ENCODE data around the gene SCUBE1.
A peak's percentile ranks its signal among the peaks of the same experiment; 100 is the strongest.
"Not testable (repeated sequence)": the region's sequence is repeated elsewhere in the genome, so short reads cannot be mapped to it uniquely, and the experiment has no call there.

SCUBE1 gene

DNA sequence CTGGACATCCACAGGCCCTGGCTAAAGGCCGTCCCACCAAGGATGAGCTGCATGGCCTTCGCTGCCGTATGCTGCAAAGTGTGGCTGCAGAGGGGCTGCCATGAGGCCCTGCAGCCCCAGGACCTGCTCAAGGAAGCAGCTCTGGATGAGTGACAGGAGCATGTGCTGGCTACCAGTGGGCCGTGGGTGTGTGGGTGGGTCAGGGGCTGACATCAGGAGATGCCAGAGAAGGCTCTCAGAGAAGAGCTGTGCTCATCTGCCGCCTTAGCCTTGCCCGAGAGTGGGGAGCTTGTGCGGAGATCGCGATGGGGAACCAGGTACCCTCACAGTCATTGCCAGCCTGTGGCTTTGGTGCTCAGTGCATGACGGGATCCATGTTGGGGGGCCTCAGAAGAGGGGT, 41.3 kb downstream of the SCUBE1 start:
- DNase-seq (ENCODE audit: low spot score), result no peak

DNA sequence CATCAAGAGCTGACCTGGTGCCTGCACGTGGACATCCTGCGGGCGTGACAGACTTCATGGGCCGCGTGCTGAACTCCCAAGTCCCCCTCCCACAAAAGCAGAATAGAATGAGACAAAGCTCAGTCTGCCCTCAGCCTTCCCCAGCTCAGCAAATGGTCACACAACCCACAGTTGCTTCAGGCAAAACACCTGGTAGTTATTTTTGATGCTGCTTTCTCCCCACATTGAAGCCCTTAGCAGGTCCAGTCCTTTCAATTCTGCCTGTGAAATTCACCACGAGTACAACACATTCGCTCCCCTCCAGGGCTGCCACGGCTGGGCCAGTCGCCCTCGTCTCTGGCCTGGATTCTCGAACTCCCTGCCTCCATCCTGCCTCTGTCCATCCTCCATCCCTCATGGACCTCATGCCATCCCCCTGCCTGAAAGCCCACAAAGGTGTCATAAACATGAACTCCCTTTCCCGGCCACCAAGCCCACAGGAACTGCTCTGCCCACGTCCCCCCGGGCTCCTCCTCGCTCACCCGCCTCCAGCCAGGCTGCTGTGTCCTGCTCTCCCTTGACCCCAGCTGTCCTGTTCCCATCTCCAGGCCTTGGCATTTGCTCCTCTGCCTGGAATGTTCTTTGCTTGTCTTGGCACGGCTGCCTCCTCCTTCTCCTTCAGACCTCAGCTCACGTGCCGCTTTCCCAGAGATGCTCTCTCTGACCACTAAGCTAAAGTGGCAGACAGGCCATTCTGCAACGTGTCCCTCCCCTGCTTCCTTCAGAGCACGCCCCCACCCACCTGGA, 42.1 kb downstream of the SCUBE1 start:
- DNase-seq (ENCODE audit: low spot score), result no peak

DNA sequence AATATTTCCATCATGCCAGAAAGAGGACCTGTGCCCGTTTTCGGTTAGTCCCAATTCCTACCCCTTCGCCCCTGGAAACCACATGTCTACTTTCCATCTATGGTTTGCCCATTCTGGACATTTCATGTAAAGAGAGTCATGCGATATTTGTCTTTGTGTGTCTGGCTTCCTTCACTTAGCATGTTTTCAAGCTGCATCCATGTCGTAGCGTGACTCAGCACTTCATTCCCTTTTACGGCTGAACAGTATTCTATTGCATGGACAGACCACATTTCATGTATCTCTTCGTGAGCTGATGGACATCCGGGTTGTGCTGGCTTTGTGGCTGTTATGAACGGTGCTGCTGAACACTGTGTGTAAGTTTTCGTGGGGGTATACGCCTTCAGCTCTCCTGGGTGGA, 43.4 kb downstream of the SCUBE1 start:
- DNase-seq (ENCODE audit: low spot score), result no peak

DNA sequence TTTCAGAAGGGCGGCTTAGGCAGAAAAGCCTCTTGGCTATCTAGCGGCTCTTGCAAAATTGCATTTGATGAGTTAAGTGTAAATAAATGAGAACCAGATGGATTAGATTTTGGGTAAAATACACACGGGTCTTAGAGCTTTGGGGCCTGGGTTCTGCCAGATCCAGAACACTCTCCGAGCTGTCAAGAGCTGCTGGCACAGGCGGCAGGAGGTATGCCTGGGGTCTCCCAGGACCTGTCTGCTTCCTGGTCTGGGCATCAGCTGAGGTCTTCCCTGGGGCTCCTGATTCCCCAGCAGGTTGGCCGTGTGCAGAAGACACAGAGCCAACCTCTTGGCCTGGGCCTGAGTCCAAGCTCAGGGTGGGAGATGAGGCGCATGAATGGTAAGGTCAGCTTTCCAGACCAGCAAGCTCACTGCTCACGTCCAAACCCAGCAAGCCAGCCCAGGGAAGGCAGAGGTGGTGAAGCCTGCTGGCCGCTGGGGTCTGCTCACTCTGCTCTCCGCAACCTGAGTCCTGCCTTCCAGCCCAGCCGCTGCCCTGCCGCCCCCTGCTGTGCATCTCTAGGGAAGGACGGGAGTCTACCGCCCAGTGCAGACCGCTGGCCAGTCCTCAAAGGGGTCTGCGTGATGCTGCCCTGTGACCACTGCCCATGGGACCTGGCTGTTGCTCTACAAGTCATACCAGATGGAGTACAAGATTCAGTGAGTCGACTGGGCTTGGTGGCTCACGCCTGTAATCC, 44.9 kb downstream of the SCUBE1 start:
- no peak for DNase-seq (ENCODE audit: low spot score)

DNA sequence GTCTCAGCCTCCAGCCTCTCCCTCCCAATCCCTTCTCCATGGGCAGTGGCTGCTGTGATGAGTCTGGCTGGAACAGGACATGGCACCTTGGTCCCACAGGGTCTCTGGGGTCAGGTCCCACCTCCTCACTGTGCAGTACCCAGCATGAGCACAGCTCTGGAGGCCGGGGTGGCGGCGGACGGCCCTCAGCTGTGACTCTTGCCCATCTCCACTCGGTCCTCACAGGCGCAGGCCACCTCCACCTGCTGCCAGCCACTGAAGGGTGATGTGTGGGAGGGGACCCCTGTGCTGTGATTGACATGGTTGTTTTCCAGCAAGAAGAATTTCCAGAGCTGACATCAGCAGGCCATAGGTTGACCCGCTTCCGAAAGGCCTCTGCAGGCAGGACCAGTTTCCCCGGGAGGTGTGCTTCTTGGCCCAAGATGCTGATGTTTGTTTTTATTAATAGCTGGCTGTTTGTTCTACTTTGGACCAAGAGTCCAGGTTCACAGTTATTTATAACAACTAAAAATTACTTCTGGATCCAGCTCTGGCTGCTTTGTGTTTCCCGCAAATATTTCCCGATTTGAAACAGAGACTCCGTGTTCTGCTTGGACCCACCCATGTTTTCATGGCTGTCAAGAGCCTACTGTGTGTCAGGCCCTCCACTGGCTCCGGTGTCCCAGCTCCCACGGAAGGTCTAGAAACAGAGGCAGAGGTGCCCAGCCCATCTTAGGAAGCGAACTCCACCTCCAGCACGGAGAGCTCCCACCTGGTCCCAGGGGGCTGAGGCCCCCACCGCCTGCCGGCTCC, 45.7 kb downstream of the SCUBE1 start:
- DNase-seq (ENCODE audit: low spot score), result no peak

DNA sequence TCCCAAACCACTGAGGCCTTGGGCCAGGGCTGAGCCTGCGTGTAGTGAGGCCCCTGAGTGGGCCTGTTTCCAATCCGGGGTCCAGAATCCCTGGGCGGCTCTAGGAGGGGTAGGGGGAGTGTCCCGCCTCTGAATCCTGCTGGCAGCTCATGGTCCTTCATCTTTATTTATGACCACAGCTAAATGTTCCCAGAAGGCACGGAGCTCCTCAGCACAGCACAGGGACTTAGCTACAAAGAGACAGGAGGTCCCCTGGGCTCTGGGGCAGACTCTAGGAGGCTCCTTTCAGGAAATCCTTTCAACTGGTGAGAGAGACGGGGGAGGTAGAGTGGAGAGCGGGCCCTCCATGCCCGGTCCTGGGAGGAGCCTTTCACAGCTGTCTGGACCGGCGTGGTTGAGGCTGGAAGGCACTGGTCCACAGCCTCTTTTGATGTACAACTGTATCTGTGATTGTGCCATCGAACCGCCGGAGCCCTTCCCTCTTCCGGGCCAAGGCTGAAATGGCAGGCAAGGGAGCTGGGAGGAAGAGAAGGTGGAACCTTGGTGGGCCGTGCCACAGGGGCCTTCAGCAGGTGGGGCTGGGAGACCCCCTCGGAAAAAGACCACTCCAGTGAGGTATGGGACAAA, 46.8 kb downstream of the SCUBE1 start:
- no peak for DNase-seq (ENCODE audit: low spot score)

DNA sequence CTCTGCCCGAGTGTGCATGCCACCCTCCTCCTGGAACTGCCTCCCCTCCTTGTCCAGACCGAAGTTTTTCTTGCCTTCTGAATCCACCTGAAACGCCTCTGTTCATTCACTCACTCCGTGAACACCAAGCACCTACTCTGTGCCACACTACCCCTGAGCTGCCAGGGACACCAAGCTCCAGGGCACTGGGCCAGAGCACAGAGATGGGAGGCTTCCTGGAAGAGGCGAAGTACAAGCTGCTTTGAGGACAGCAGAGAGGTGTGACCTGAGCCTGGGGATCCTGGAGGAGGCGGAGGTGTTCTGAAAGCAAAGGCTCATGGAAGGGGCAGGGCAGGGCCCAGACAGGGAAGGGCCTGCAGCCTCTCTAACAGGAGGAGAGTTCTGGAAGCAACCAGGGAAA, 47.5 kb downstream of the SCUBE1 start:
- DNase-seq (ENCODE audit: low spot score), result no peak

DNA sequence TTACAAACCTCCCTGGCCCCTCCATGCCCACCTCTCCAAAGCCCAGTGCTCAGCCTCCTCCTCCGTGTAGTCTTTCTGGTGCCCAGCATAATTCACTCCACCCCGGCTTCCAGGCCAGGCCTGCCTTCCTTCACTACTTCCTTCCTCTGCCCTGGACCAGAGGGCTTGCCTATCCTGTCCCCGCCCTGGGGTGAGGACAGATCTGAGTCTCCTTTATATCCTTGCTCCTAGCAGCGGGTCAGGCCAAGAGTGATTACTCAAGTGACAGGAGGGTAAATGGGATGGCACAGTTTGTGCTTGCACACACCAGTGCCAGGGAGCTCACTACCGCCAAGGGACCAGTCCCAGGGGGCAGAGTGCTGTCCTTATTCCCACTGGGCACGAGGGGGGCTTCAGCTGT, 48.0 kb downstream of the SCUBE1 start:
- no peak for DNase-seq (ENCODE audit: low spot score)

DNA sequence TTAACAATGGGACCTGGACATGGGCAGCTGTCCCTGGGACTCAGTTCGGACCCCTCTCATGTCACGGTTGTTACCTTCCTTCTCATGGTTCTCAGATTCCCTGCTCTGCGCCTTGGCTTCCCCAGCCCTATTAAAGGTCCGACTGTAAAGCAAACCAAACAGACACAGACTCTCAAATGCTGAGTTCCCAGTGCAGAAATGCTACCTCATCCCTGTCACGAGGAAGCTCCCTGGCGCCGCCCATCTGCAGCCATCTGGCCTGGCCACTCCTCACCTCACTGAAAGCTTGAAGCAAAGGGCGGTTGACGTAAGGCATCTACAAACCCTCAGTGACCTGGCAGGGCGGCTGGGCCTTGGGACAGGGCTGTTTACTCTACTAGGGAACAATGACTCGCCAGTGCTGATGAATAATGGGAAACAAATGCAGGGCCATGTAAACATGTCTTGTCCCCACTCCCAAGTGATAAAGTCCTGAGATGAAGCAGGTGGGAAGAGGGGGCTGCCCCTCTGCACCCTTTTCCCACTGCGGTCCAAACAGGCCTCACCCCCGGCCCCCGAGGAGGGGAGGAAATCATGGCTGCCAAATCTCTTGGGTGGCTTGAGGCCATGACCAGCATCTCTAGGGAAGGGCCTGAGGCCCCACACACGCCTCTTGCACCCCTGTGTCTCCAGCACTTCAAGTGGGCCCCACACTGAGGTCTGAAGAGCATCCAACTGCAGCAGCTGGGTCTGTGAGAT, 49.3 kb downstream of the SCUBE1 start:
- DNase-seq (ENCODE audit: low spot score), result no peak

DNA sequence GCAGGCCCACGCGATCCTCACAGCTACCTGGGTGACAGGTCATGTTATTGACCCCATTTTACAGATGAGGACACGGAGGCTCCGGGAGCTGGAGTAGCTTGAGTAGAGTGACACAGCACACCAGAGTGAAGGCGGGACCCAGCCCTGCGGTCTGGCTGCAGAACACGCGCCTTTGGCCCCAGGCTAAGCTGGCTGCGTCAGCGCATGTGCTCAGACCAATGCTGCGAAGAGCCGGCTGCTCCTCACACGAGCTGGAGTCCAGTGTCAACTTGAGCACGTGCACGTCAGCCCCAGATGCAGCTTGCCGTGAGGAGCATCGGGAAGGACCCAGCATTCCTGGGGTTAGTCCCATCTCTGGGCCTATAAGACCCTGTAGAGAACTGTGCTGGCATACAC, 49.9 kb downstream of the SCUBE1 start:
- DNase-seq (ENCODE audit: low spot score), result no peak

DNA sequence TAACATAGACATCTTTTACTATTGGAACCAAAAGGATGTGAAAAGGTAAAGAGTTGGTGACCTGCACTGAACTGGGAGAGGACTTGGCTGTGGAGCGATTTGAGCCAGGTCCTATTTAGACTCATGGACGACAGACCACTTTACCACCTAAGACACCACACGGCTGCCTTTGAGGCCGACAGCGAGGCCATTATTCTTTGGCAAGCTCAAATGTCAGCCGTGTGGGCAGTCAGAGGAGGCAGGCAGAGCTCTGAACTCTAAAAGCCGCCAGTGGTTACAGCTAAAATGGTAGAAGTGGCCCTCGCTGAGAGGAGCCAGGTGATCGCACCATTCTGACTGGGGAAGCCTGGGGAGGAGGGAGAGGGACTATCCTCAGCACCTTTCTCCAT, 50.5 kb downstream of the SCUBE1 start:
- peak; percentile 27 for DNase-seq (ENCODE audit: low spot score)

DNA sequence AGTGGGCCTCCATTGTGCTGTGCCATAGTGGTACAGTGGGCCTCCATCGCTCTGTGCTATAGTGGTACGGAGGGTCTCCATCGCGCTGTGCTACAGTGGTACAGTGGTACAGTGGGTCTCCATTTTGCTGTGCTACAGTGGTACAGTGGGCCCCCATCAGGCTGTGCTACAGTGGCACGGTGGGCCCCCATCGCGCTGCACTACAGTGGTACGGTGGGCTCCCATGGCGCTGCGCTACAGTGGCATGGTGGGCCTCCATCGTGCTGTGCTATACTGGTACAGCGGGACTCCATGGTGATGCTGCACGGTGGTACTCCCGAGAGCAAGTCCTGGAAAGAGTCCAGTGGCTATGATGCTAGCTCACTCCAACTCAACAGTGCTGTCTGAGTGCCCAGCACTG, 51.8 kb downstream of the SCUBE1 start:
- DNase-seq (ENCODE audit: low spot score), result no peak

DNA sequence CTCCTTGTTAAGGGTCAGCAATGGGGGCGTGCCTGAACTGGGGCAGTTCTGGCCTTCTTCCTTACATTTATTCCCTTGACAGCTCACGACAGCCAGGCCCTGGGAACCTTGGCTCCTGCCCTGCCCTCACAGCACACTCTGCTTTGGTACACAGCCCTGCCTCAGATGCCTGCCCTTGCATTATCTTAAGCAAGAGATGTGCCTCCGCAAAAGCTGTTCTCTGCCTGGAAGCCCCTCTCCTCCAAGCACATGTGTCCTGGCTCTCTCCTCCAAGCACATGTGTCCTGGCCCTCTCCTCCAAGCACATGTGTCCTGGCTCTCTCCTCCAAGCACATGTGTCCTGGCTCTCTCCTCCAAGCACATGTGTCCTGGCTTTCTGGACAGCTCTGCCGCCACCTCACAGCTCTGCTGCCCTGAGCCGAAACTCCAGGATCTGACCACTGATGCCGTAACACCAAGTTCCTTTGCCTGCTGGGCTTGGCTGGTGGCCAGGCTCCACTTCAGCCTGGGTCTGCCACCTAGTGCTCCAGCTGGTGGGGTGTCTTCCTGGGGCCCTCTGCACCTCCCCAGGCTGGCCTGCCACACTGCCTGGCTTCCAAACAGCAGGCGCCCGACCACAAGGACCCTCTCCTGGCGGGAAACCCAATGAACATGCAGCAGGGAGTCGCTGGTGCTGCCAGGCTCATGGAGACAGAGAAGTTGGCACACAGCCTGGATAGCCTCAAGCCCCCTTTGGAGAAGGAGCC, 53.0 kb downstream of the SCUBE1 start:
- DNase-seq (ENCODE audit: low spot score), result no peak

DNA sequence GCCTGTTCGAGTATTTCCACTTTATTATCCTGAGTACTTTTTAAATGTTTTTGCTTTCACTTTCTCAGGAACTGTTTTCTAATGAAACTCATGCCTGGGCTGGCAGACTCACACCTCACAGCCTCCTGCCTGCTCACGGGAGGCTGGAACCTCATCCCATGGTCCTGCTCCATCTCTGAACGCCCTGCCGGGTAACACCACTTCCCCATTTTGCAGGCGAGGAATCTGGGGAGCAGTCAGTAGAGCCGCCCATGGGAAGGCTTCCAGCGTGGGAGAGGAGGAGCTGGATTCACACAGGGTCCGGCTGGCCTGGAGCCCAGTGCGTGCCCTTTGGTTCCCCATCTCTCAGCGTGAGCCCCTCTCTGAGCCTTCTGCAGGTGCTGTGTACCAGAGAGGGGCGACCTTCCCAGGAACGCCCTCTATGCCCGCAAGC, 53.6 kb downstream of the SCUBE1 start:
- no peak for DNase-seq (ENCODE audit: low spot score)

DNA sequence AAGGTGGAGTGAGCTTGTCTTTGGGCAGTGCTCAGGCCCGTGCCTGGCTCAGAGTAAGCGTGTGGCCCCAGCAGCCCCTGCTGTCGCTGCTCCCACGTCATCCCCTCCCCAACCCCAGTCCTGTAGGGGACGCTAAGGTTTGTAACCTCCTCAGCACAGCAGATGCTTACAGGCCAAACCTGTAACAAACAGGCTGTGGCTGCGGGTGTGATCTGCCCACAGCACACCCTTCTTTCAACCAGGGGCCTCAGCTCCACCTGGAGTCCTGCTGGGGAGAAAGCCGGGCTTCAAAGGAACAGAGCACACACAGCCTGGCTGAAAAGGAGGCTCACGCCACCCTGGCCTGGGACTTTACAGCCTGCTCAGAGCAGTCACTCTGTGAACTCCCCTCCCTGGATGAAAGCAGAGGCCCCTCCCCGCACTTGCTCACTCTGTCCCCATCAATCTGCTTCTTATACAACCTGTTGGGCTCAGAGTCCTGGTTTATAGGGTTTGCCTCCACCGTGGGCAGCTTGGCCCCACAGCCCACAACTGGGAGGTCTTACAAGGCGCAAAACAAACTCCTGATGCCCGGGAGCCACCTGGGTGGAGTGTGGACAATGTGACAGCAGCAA, 54.3 kb downstream of the SCUBE1 start:
- DNase-seq (ENCODE audit: low spot score), result no peak

DNA sequence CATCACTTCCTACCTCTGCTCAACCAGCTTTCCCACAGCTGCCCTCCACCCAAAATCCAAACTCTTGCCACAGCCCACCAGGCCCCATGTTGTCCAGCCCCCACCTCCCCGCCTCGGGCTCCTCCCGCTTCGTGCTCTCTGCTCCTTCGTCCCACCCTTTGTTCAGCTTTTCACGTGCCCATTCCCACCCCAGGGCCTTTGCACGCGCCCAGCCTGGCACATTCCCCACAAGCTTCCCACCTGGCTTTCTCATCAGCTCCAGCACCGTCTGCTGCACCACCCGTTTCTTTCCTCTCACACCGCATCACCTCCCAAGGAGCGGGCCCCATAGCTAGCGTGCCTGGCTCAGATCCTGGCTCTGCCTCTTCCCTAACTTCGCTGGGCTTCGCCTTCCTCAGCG, 54.8 kb downstream of the SCUBE1 start:
- no peak for DNase-seq (ENCODE audit: low spot score)

DNA sequence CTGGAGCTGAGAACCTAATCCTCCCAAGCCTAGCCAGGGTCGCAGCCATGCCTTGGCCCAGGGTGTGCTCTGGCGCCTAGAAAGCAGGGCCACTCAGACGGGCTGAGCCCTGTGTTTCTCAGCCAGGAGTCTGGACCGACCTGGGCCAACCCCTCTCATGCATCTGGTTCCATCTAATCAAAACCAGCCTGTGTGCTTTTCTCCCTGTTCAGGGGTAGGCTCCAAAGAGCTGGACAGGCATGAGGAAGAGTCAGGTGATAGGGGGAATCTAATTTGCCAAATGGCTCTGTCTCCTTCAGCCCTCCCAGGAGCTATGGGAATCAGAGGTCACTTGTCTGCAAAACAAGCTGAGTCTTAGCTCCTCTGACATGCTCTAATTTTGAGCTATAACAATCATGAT, 55.7 kb downstream of the SCUBE1 start:
- DNase-seq (ENCODE audit: low spot score), result no peak

DNA sequence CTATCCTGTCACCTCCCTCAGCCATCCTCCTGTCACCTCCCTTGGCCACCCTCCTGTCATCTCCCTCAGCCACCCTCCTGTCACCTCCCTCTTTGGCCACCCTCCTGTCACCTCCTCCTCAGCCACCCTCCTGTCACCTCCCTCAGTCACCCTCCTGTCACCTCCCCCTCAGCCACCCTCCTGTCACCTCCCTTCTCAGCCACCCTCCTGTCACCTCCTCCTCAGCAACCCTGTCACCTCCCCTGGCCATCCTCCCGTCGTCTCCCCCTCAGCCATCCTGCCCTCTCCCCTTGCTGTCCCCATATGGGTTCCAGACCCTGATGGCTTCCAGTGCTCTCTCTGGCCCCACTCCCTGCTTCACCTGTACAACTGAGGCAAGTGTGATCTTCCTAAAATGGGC, 61.8 kb downstream of the SCUBE1 start:
- DNase-seq (ENCODE audit: low spot score), result no peak

DNA sequence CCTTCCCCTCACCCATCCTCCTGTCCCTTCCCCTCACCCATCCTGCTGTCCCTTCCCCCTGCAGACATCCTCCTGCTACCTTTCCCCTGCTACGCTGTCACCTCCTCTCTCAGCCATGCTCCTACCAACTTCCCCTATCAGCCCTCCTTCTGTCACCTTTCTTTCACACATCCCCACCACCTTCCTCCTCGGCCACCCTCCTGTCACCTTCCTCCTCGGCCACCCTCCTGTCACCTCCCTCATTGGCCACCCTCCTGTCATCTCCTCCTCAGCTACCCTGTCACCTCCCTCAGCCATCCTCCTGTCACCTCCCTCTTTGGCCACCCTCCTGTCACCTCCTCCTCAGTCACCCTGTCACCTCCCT, 62.7 kb downstream of the SCUBE1 start:
- not testable (repeated sequence) for DNase-seq (ENCODE audit: low spot score)

DNA sequence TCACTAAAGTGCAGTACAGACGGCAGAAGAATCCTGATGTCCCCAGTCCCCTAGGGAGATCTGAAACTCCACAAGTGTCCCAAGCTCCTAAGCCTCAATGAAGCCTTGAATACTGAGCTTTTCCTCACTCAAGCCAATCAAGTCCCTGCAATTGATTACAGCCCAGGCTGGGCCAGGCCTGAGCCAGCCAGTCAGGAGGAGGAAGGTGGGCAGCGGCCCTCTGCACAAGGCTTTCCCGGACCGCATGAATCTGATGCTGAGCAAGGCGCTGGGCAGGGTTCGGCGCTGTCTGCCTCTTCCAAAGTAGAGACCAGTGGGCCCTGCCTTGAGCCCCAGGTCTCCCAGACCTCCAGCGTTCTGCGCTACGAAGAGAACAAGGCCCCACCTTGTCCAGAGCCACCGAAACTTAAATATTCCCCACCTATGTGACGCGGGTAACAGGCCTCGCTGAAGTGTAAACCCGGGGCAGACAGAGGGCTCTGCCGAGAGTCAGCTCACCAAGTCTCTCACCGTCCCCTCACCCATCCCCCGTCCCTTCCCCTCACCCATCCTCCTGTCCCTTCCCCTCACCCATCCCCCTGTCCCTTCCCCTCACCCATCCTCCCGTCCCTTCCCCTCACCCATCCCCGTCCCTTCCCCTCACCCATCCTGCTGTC, 63.2 kb downstream of the SCUBE1 start:
- DNase-seq (ENCODE audit: low spot score), result no peak

Measured in COLO829 (cell line).